Urinary bladder (tissue), 4 donors: Measurements from ENCODE around the gene HMHB1. TPM values are rescaled to one million over a fixed set of nuclear protein-coding genes. Genes with fewer than 3 reads are reported as not detected.

Experiments used
- DNase-seq: peaks from one replicate; pipeline ENCODE4 v3.0.0-alpha.2; 2015; ENCODE audit errors: extremely low spot score
- H3K27ac ChIP-seq: one replicate; pipeline ENCODE4 v1.5.1; 2013; ENCODE audit warnings: low read depth, mild to moderate bottlenecking, moderate library complexity
- H3K36me3 ChIP-seq: one replicate; pipeline ENCODE4 v1.6.1; 2013; ENCODE audit warnings: mild to moderate bottlenecking, moderate library complexity; ENCODE audit not compliant: insufficient read depth
- H3K4me1 ChIP-seq: one replicate; pipeline ENCODE4 v1.6.1; 2013; ENCODE audit warnings: mild to moderate bottlenecking, moderate library complexity; ENCODE audit not compliant: insufficient read depth
- H3K4me3 ChIP-seq: one replicate; pipeline ENCODE4 v1.5.1; 2013; ENCODE audit warnings: low read depth, low read length
- WGBS: extraction: QIAGEN DNeasy Blood & Tissue Kit; methylation state at CpG from one replicate; pipeline ENCODE4 v1.1.7; 2013; 5-methylcytosine and 5-hydroxymethylcytosine counted together
- polyA plus RNA-seq: library from polyadenylated mRNA; stranded (reverse); fragments of 200-250 nt; gene quantifications from one replicate; pipeline ENCODE4 v1.2.3, GENCODE V29; 2013
- total RNA-seq: library from RNA; depleted of rRNA; stranded (reverse); fragments of >200 nt; gene quantifications from one replicate; pipeline ENCODE4 v1.2.3, GENCODE V29; 2014
- donor health status: healthy with polysubstance abuse.
- donor health status: healthy.

The HMHB1 gene
- total RNA-seq (not detected), polyA plus RNA-seq (not detected)

DNA sequence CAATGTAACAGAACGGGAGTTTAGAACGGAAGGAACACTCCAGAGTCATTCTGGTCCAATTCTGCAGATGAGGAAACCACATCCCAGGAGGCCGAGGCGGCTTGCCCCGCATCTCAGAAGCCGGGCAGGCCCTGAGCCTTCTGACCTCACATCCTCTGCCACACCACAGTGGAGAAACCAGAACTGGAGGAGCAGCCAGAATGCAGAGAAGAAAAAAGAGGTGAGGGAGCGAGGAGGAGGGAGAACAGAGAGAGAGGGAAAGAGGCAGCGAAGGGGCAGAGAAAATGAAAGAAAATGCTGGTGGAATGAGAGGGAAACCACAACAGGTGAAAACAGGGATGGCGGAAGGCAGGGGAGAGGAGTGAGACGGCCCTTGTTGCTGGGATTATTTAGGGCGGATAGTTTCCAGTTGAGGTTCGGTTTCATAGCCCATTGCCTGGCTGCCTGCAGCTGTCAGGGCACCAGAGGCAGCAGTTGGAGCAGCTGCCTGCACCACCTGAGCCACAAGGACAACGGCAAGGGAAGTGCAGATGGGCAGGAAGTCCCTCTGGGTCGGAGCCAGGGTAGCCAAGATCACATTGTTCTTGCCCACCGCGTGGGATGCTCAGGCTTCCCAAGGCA, at the start of gene HMHB1:
HMHB1 (plus strand) TSS at position 77 of the 621 bp plus-strand sequence.
- Histone ChIP-seq H3K4me1 (no peaks in the 10 kb centered on the region), H3K4me3 (no peak within 1 kb of the TSS), H3K27ac (no peak within 1 kb of the TSS), H3K36me3 (no peaks in the 10 kb centered on the region)
- no peak for DNase-seq
- 80% methylated on average over 16 of the region's 16 CpGs for WGBS

DNA sequence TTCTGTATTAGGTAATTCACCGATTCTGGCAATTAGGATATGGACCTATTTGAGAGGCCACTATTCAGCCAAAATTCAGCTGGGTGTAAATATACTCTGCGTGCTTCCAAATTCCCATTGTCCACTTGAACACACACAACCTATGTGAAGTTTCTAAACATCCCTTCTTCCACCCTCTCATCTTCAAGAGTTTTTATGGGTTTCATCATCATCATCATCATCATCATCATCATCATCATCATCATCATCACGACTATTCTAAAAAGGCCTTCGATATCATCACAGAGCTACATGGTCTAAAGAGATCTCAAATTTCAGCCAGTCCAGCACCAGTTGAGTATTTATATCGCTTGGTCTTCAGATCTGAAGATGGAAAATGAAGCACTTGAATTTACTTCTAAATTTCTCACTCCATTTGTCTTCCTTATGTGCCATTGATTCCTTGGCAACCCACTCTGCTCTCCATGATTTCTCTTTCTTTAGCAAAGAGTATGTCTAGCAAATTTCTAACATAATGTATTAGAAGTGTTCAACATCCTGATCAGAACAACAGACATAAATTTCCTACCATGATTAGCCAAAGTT, 49.2 kb upstream of the HMHB1 start:
- Histone ChIP-seq H3K4me1 (no peaks in the 10 kb centered on the region), H3K27ac (no peak overlapping the region), H3K4me3 (no peak overlapping the region), H3K36me3 (no peaks in the 10 kb centered on the region)
- no peak for DNase-seq
- WGBS = 96% methylated on average over 5 of the region's 5 CpGs

DNA sequence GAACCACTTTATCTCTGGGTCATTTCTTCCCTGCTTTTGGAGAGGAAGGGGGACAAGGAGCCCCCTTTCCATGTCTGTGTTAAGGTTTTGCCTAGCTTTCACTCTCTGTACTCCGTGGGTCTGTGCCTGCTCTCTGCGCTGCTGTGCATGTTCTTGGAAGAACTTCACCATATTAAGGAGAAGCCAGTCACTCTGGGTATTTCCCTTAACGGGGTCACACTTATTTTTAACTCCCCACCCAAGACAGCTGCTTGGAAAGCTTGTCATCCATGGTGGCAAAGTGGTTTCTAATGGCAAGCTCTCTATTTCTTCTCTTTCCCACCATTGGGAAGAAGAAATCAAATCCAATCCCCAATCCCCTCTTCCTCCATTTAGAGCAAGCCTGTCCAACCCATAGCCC, 44.8 kb upstream of the HMHB1 start:
- WGBS = 93% methylated on average over 3 of the region's 3 CpGs
- H3K4me1 ChIP-seq = peaks cover 1% of the 10 kb centered on the region
- DNase-seq = no peak
- no peak overlapping the region for H3K27ac ChIP-seq
- no peak overlapping the region for H3K4me3 ChIP-seq
- H3K36me3 ChIP-seq = no peaks in the 10 kb centered on the region

GRCh38 chr5:143769026-143769786, 42.8 kb upstream of the HMHB1 start:
- no peak for DNase-seq
- WGBS = 86% methylated on average over 5 of the region's 5 CpGs
- H3K4me1 ChIP-seq = peaks cover 1% of the 10 kb centered on the region

GRCh38 chr5:143770450-143770849, 41.5 kb upstream of the HMHB1 start:
- H3K36me3 ChIP-seq = no peaks in the 10 kb centered on the region
- WGBS = 96% methylated on average over 3 of the region's 3 CpGs

More at GRCh38 chr5:143769026-143769786, 42.8 kb upstream of the HMHB1 start:
- H3K36me3 ChIP-seq = no peaks in the 10 kb centered on the region
- H3K4me3 ChIP-seq = no peak overlapping the region
- no peak overlapping the region for H3K27ac ChIP-seq

GRCh38 chr5:143771189-143771588, 40.8 kb upstream of the HMHB1 start:
- DNase-seq = no peak
- H3K27ac ChIP-seq = no peak overlapping the region
- no peaks in the 10 kb centered on the region for H3K36me3 ChIP-seq
- no peak overlapping the region for H3K4me3 ChIP-seq
- WGBS = 23% methylated on average over 4 of the region's 4 CpGs
- peaks cover 1% of the 10 kb centered on the region for H3K4me1 ChIP-seq

More at GRCh38 chr5:143770450-143770849, 41.5 kb upstream of the HMHB1 start:
- Histone ChIP-seq H3K4me3 (no peak overlapping the region), H3K4me1 (peaks cover 1% of the 10 kb centered on the region), H3K27ac (no peak overlapping the region)
- DNase-seq = no peak

GRCh38 chr5:143771602-143772001, 40.4 kb upstream of the HMHB1 start:
- Histone ChIP-seq H3K36me3 (no peaks in the 10 kb centered on the region), H3K4me3 (no peak overlapping the region), H3K4me1 (peaks cover 1% of the 10 kb centered on the region), H3K27ac (no peak overlapping the region)
- no peak for DNase-seq
- WGBS = 56% methylated on average over 2 of the region's 2 CpGs

DNA sequence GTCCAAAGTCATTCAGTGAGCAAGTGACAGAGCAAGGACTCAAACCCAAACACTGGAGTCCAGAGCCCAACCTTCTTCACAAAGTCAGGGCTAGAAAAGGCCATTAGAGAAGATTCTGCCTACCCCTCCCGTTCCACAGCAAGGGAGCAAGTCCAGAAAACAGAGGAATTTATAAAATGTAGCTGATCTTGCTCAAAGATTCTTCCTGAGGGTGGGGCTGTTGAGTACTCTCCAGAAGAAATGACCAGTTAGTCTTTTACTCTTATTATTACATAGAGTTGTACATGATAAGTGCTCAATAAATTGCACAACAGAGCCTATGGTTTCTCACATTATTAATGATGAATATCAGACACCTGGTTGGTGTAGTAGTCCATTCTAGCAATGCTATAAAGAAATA, 39.3 kb upstream of the HMHB1 start:
- DNase-seq = no peak
- WGBS = 56% methylated on average over 1 of the region's 1 CpG
- no peak overlapping the region for H3K27ac ChIP-seq
- H3K4me1 ChIP-seq = peaks cover 1% of the 10 kb centered on the region
- H3K36me3 ChIP-seq = no peaks in the 10 kb centered on the region
- no peak overlapping the region for H3K4me3 ChIP-seq

DNA sequence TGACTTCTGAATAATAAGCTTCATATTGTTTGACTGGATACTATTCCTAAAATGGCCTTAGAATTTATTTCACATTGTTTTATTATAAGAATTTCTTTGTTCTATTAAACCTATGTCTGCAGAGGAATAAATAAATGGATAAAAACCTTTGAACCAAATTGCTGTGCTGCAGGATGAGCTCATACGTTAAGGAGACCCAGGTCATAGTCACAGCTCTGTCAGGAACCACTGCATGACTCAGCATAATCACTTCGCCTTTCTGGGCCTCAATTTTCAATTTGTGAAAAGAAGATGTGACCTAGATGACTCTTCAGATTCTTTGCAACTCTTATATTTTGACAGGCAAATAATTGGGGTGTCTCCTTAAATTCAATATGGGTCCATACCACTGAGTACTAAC, 36.7 kb upstream of the HMHB1 start:
- no peak for DNase-seq
- peaks cover 1% of the 10 kb centered on the region for H3K4me1 ChIP-seq
- 87% methylated on average over 2 of the region's 2 CpGs for WGBS
- no peak overlapping the region for H3K4me3 ChIP-seq
- H3K36me3 ChIP-seq = no peaks in the 10 kb centered on the region
- H3K27ac ChIP-seq = no peak overlapping the region

DNA sequence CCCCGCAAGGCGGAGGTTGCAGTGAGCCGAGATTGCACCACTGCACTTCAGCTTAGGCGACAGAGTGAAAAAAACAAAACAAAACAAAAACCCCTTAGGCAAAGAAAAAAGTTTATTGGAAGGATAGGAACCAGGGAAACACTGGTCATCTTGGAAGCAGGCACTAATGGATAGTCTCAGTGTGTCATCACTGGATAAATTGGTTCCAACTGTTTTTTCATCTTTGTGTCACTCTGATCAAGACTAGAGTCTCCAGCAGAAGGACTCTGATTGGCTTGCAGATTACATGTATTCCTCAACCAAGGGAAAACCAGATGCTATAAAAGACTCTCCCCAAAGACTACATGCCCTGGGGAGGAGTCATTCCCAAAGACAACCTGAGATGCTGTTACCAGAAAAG, 35.0 kb upstream of the HMHB1 start:
- DNase-seq = no peak
- H3K4me1 ChIP-seq = no peaks in the 10 kb centered on the region
- WGBS = 87% methylated on average over 4 of the region's 4 CpGs
- H3K4me3 ChIP-seq = no peak overlapping the region
- H3K27ac ChIP-seq = no peak overlapping the region
- H3K36me3 ChIP-seq = no peaks in the 10 kb centered on the region

GRCh38 chr5:143779506-143779905, 32.5 kb upstream of the HMHB1 start:
- no peak overlapping the region for H3K27ac ChIP-seq
- no peaks in the 10 kb centered on the region for H3K4me1 ChIP-seq
- DNase-seq = no peak
- H3K36me3 ChIP-seq = no peaks in the 10 kb centered on the region
- WGBS = 98% methylated on average over 2 of the region's 2 CpGs
- H3K4me3 ChIP-seq = no peak overlapping the region

DNA sequence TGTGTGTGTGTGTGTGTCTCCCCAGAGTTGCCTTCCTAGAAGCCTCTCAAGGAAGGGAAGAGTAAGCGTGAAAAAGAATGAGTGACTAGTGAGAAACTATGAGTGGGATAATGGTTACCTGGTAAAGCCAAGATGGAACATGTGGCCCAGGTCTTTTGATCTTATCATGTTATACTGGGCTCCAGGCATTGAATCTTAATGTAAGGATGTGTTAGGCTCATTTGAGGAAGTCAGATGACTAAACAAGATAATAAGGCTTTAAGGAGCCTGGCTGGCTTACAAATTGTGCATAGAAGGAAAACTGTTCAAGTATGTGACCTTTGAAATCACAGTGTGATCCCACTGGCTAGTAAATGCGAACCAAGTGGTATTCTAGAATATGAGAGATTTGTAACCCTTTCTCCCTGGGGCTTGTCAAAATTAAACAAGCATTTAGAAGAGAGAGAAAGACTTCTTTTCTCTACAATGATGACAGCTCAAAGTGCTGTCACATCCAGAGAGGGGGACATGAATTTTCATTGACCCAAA, 29.9 kb upstream of the HMHB1 start:
- Histone ChIP-seq H3K4me1 (no peaks in the 10 kb centered on the region), H3K36me3 (no peaks in the 10 kb centered on the region), H3K4me3 (no peak overlapping the region), H3K27ac (no peak overlapping the region)
- 56% methylated on average over 2 of the region's 2 CpGs for WGBS
- DNase-seq = no peak

DNA sequence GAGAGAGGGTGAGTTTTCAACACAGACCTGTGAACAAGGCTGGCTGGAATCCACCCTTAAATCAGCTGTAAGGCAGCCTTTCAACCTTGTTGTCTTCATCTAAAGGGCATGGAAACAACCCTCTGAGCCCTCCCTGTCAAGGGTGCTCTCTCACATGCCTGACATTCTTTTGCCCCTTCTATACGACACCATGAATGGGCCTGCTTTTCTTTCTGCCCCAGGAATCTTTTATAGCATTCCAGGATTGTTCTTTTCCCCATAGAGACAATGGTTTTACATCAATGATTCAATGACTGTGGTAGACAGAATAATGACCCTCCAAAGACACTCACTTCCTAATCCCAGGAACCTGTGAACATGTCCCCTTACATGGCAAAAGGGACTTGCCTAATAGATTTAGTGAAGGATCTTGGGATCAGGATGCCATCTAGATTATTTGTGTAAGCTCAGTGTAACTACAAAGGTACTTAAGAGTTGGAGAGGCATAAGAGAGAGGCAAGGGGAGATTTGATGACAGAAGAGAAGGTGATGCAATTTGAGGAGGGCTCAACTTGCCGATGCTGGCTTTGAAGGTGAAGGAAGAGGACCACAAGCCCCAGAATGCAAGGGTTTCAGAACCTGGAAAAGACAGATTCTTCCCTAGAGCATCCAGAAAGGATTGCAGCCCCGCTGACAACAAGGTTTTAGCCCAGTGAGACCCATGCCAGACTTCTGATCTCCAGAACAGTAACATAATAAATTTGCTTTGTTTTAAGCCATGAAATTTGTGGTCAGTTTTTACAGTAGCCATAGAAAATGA, 29.2 kb upstream of the HMHB1 start:
- DNase-seq = no peak
- Histone ChIP-seq H3K4me3 (no peak overlapping the region), H3K36me3 (no peaks in the 10 kb centered on the region), H3K4me1 (no peaks in the 10 kb centered on the region), H3K27ac (no peak overlapping the region)
- WGBS = 75% methylated on average over 3 of the region's 3 CpGs
